ENCODE results near the gene RAX.
"Not testable (repeated sequence)": the region's sequence is repeated elsewhere in the genome, so short reads cannot be mapped to it uniquely, and the experiment has no call there.

Gene RAX

GRCh38 chr18:59272221-59272888 is 899 bp downstream of the RAX start:
- peak in 1 of 2 donors; percentile 12 for DNase-seq

DNA sequence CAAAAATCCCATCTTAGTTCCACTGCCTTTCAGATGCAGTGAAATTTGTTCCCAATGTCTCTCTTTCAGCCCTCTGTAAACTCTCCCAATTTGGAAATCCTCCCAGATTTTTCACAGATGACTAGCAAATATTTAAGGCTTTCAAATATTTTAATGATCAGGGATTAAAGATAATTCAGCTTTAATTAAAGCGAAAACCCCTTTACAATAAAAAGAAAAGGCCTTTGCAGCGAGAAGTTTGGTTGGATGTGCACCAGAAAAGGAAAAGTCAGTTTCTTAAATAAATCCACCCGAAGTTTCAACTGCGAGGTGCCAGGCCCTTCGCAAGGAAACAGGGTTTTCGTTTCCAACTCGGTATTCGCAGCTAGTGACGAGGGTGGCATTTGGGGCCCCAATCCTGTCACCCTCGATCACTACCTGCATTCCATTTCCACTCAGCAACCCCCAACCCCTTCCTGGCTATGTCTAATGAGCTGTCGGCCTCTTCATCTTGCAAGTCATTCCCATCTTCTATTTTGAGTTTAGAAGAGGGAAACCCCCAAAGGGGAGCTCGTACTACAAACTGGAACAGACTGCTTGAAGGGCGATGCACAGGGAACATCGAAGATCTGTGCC is 1.5 kb downstream of the RAX start:
- no peak for DNase-seq

DNA sequence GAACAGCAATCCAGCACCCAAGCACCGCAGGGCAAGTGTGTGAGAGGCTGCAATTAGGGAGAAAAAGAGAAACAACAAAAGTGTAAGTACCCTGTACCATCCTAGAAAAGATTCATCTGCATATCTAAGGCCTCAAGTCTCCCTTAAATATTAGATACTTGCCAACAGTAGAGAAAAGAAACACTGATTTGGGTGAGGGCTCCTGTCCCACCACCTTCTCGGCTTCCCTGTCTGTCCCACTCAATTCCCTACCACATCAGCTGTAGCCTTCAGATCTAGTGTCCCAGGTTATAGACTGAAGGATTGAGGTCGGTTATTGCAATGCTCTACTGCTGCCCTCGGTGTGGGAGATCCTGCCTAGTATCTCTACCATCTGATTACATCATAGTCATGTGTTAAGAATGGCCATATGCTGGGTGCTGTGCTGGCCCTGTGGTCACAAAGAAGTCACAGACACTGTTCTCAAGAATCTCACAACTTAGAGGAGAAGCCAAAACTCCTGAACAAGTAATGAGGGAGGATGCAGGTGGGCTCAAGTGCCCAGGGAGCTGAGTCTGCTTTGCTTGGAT is 2.5 kb downstream of the RAX start:
- DNase-seq = no peak

GRCh38 chr18:59269563-59270119 is 3.6 kb downstream of the RAX start:
- DNase-seq = no peak

DNA sequence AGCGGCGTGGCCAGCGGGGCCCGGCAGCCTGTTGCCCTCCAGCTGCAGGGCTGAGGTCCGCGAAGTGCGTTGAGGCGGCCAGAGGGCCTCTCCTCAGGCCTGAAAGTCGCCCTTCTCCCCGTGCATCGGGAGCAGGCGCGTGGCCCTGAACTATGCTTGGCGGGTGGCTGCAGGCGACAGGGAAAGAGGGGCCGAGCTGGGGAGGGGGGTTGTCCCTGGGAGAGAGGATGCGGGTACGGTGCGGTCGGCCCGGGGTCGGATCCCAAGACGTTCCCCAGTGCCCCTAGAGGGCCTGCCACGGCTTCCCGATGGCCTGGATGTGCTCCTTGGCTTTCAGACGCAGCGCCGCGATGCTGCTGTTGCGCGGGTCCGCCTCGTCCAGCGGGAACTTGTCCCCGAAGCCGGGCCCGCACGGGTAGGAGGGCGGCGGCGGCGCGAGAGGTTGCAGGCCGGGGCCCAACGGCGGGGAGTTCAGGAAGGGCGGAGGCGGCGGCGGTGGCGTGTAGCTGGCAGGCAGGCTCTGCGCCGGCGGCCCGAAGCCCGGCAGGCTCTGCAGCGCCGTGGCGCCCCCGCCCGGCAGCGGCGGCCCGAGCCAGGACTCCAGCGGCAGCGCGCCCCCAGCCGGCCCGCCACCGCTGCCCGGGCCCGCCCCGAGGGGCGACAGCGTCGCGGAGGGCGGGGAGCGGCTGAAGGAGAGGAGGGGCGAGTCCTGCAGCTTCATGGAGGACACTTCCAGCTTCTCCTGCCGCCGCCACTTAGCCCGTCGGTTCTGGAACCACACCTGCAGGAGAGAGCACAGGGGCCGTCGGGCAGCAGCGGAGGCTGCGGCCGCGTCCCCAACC is 4.3 kb downstream of the RAX start:
- no peak for DNase-seq

GRCh38 chr18:59268127-59268720 is 5.0 kb downstream of the RAX start:
- DNase-seq = no peak

DNA sequence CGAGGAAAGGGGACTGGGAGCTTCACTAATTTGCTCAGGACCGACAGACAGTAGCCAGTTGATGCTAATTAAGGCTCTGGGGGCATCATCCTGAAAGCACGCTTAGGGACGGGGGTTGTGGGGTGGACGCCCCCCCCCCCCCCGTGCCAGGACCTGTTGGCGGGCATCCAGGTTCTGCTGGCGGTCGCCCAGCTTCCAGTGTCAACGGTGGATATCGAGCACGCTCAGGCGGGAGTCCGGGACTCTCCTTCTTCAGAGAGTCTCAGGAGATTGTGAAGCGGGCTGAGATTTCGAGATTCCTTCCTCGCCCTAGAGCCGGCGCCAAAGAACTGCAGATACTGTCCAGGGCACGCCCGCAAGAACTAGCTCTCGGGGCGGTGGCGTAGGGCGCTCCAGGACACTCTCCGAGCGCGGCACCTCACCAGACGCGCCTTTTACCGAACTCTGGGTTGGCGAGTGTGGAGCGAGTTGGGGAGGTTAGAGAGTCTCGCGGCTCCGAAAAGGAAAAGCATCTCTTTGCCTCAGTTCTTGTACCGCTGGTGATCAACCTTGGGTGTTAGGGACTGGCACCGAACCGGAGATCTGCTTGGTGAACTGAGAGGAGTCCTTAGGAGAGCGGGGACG is 5.6 kb downstream of the RAX start:
- no peak for DNase-seq

DNA sequence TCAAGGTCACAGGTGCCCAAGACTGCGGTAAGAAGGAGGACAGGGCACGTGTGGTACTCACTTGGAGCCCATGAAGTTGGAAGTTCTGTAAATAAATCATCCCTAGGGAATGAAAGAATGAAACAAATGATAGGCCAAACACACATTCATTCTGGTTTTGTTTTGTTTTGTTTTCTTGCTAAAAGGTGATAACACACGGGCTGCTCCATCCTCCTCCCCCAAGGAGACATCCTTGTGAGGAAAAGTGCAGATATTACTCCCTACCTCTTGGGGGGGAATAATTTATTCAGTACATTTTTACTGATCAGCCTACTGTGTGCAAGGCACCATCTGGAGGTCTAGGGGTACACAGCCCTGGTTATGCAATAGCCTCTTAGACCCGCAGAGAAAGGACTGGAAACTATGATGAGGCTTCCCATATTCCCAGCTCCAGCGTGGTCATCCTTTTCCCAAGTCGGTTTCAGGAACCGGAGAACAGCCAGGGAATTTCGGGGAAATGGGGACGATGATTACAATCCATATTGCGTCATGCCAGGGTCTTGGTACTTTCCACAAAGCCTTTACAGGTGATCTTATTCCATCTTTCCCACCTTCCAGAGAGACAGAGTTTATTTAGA is 6.3 kb downstream of the RAX start:
- DNase-seq = no peak

DNA sequence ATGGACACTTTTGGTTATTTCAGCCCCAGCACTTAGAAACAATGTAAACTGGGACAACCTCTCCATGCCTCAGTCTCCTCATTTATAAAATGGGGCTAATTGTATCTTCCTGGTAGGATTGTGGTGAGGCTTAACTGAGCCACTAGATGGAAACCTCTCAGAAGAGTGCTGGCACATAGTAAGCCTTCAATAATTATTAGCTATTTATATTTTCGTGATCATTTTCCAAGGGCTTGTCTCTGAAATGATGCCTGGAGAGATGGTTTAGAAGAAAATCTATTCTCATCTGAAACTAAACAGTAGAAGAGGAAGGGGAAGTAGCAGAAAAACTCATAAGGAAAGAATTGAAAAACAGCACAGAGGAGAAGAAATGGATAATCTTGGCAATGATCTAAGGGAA is 6.8 kb downstream of the RAX start:
- DNase-seq = no peak

DNA sequence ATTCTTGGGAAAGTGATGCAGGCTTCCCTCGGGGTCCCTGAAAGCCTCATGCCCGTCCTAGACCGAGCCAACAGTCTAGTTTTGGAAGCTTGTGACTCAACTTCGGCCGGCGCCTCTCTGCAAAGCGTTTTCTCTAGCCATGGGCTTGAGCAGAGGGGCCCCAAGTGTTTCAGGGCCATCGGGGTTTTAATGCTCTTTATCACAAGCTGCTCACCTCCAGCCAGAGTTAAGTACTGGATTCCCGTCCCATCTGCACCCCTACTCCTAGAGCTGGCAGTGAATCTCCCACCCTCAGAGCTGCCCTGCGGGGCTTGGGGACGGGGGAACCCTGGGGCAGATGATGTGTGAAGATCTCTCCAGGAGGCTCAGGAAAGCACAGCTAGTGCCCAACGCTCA is 7.3 kb downstream of the RAX start:
- no peak for DNase-seq

DNA sequence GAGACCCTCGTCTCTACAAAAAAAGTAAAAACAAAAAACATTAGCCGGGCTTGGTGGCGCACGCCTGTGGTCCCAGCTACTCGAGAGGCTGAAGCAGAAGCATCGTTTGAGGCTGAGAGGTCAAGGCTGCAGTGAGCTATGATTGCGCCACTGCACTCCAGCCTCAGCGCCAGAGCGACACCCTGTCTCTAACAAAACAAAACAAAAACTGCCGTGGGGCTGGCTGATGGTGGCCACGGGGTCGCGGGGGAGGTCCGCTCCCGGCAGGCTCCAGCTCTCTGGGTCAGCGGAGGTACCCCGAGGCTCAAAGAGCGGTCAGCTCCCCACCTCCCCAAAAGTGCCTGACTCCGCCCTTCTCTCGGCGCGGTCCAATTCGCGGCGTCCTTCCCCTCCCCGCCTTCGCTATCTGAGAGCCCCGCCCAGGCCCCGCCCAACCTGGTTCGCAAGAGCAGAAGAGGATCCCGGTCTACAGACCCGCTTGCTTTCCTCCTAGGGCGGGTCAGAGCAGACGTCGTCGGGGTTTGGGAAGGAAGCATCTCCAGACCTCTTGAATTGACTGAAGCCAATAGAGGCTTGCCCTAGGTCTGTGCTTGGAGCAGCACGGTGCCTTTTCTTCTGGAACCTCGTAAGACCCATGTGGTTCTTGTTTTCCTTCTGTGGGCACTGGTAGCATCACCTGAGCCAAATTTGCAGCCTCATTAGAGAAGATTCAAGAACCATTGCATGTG is 7.8 kb downstream of the RAX start:
- no peak for DNase-seq

DNA sequence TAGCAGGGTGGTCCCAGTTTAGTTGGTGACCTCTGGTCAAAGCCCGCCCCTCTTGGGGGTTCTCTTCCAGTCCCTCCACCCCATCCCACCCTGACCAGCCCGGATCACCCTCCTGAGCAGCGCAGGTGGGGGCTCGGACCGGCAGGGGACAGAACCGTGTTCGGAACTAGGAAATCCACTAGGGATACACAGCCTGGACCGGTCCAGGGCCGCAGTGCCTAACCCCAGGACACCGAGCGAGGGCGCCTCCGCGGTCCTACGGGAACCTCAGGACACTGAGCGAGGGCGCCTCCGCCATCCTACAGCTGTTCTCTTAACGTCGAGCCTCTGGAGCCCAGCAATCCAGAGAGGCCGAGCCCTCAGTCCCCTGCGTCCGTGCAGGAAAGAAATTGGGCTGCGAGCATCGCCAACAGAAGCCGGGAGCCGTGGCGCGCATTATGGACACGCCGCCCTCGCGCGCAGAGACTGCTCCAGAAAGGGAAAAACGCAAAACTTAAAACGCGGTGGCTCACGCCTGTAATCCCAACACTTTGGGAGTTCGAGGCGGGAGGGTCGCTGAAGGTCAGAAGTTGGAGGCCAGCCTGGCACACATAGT is 8.5 kb downstream of the RAX start:
- no peak for DNase-seq

DNA sequence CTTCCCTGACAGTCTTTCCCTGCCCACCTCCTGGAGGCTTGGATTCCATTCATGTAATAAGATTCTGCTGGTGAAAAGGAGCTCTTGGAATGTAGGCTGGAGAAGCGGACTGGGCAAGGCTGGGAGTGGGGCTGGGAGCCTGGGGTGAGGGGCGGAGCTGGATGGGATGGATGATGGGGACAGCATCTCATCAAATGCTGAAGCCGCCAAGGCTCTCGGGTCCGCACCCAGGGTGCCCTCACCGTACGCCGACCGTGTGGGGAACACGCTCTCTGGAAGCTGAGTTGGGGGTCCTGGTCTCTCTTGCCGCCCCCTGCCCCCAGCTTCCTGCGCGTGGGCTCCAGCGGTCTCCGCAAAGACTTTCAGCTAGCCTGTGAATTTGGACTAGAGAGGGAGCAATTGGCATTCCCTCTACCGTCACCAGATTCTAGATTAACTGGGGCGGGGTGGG is 9.1 kb downstream of the RAX start:
- no peak for DNase-seq

GRCh38 chr18:59263661-59264060 is 9.6 kb downstream of the RAX start:
- DNase-seq = no peak

GRCh38 chr18:59262243-59262642 is 11.0 kb downstream of the RAX start:
- not testable (repeated sequence) for DNase-seq

GRCh38 chr18:59261842-59262241 is 11.4 kb downstream of the RAX start:
- not testable (repeated sequence) for DNase-seq

DNA sequence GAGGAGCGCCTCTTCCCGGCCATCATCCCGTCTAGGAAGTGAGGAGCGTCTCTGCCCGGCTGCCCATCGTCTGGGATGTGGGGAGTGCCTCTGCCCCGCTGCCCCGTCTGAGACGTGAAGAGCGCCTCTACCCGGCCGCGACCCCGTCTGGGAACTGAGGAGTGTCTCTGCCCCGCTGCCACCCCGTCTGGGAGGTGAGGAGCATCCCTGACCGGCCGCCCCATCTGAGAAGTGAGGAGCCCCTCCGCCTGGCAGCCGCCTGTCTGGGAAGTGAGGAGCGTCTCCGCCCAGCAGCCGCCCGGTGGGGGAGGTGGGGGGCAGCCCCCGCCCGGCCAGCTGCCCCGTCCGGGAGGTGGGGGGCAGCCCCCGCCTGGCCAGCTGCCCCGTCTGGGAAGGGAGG is 17.8 kb downstream of the RAX start:
- DNase-seq = not testable (repeated sequence)

- DNase-seq = peak; percentile 20 to 58
These were observed 24.0 kb downstream of the RAX start for GRCh38 chr18:59249199-59249774.

DNA sequence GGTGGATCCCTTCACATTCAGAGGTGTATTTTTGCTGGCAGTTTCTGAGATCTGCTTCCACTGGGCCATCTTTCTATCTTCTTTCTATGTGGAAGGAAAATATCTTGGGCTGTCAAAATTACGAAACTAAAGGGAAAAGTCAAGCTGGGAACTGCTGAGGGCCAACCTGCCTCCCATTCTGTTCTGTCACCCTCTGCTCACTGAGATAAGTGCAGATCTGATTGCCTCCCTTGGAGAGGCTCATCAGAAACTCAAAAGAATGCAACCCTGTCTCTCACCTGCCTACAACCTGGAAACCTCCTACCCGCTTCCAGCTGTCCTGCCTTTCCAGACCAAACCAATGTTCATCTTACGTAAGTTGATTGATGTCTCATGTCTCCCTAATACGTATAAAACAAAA is 26.5 kb downstream of the RAX start:
- no peak for DNase-seq

DNA sequence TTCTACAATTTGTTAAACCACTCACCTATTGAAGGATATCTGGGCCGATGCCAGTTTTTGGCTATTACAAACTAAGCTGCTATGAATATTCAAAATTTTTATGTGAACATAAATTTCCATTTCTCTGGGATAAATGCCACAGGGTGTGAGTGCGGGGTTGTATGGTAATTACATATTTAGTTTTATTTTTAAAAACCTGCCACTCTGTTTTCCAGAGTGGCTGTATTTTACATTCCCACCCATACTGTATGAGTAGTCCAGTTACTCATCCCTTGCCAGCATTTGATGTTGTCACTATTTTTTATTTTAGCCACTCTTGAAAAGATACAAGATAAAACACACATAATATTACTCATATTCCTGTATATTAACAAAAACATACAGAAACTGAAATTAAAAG is 30.3 kb downstream of the RAX start:
- DNase-seq = no peak

Measured in inflammatory macrophage treated with lipopolysaccharide for 1 hour (primary cell).